Adrenal gland (tissue), 12 donors: ENCODE measurements around the gene POLR3A. TPM values are rescaled to one million over a fixed set of nuclear protein-coding genes. Genes with fewer than 3 reads are reported as not detected.

Experiments
- DNase-seq, 7 donors: peaks; one replicate each; pipeline ENCODE4 v3.0.0-alpha.2; 2019 to 2020
- H3K27ac ChIP-seq, 5 donors: fragments of 200-600 bp; sonication (generic) in 4 of 5; 1 replicate in 3 of 5; 2 replicates in 2 of 5; pipeline versions ENCODE4 v1.5.1 to v1.8.0; 2016 to 2020; ENCODE audit warnings: mild to moderate bottlenecking in 1 of 5
- H3K27me3 ChIP-seq: fragments of 200-600 bp; 2 replicates; pipeline ENCODE4 v1.8.0; 2021
- H3K36me3 ChIP-seq, 2 donors: fragments of 200-600 bp; replicated peaks in 1 of 2; 1 replicate in 1 of 2; 2 replicates in 1 of 2; pipeline versions ENCODE4 v1.5.1 to v1.8.0; 2018 to 2022
- H3K4me1 ChIP-seq, 2 donors: fragments of 200-600 bp; replicated peaks in 1 of 2; 1 replicate in 1 of 2; 2 replicates in 1 of 2; pipeline versions ENCODE4 v1.5.1 to v1.8.0; 2018 to 2021
- H3K4me3 ChIP-seq, 4 donors: fragments of 200-600 bp; sonication (generic) in 3 of 4; one replicate each; pipeline ENCODE4 v1.5.1; 2016 to 2018
- H3K9me3 ChIP-seq, 3 donors: fragments of 200-600 bp; sonication (generic) in 1 of 3; replicated peaks in 1 of 3; 1 replicate in 2 of 3; 2 replicates in 1 of 3; pipeline versions ENCODE4 v1.5.1 to v1.8.0; 2016 to 2021
- CTCF ChIP-seq, 6 experiments: fragments of 450-650 bp in 4 of 6; fragments of 200-600 bp in 2 of 6; sonication (generic) in 1 of 6; IDR thresholded peaks; 1 replicate in 5 of 6; 2 replicates in 1 of 6; pipeline versions ENCODE4 v1.5.1 to v1.8.0; 2016 to 2021; ENCODE audit warnings: antibody characterized with exemption in 6 of 6, mild to moderate bottlenecking in 2 of 6, moderate library complexity in 1 of 6
- POLR2A ChIP-seq, 2 donors: fragments of 450-650 bp; IDR thresholded peaks; one replicate each; pipeline ENCODE4 v1.6.1; 2017; ENCODE audit warnings: antibody characterized with exemption in 2 of 2, mild to moderate bottlenecking in 2 of 2, moderate library complexity in 1 of 2
- WGBS, 4 donors: extraction: QIAGEN DNeasy Blood & Tissue Kit in 2 of 4; methylation state at CpG; one replicate each; pipeline versions ENCODE4 v1.1.5 to v1.1.7; 2013 to 2017; 5-methylcytosine and 5-hydroxymethylcytosine counted together
- intact Hi-C, 2 donors: fragments of 100-400 bp; cut with DNase I; formaldehyde crosslinking; loops; one replicate each; pipeline versions ENCODE4 v1.14.1 to v1.15.0; 2022 to 2023
- polyA plus RNA-seq, 3 donors: library from polyadenylated mRNA; stranded (reverse); fragments of 200-250 nt in 2 of 3; fragments of 350-450 nt in 1 of 3; fragmentation: Illumina TruSeq in 1 of 3; extraction: RNeasy Lipid Tissue Mini Kit (QIAGEN cat#74804) in 1 of 3; gene quantifications; one replicate each; pipeline ENCODE4 v1.2.3, GENCODE V29; 2013 to 2014
- total RNA-seq, 9 donors: library from RNA; depleted of rRNA in 4 of 9; stranded (reverse); fragments of >200 nt in 4 of 9; fragments of 120-200 nt in 1 of 9; fragmentation: NEBNext Ultra II Directional in 1 of 9; extraction: Animal tissue kit (Norgen Biotek cat#: 25700) in 1 of 9; gene quantifications; one replicate each; pipeline versions ENCODE4 v1.1.0 to v1.2.4, GENCODE V29; 2013 to 2023
- donor health status: healthy with polysubstance abuse.
- donor health status: Bipolar disorder and iron deficiency.
- donor health status: DM: yes; HTN: yes; CAD: no.
- donor health status: DM: no; HTN: no; CAD: no.
- donor health status: DM: no; HTN: no; CAD: no.
- donor health status: DM: yes; HTN: yes; CAD: no.

Gene POLR3A
- total and polyA plus RNA-seq, 12 donors = 6.8 to 18.4 (median 14.8) TPM

- TF ChIP-seq POLR2A (IDR thresholded peaks at IDR 0.05) = no peak
- TF ChIP-seq CTCF (IDR thresholded peaks at IDR 0.05) = no peak
- H3K27me3 ChIP-seq = no peaks in the 10 kb centered on the region
- WGBS, 4 donors = 65 to 71% (median 67%) methylated on average over 16 of the region's 16 CpGs
- peak overlapping the region in 2 of 5 donors; percentile 50 to 76 for H3K27ac ChIP-seq
- peak in 1 of 7 donors; percentile 38 for DNase-seq
- peaks cover under 1 to 15% of the 10 kb centered on the region in 2 donors for H3K4me1 ChIP-seq
- no peak overlapping the region for H3K4me3 ChIP-seq
- intact Hi-C loops = no loop called here
- H3K9me3 ChIP-seq = no peaks in the 10 kb centered on the region
- peaks cover 0 to 95% of the 10 kb centered on the region in 2 donors for H3K36me3 ChIP-seq
Observed at GRCh38 chr10:77983384-77984341, 45.7 kb downstream of the POLR3A start.

GRCh38 chr10:77981281-77981680, 48.0 kb downstream of the POLR3A start:
- TF ChIP-seq POLR2A (IDR thresholded peaks at IDR 0.05) = no peak
- TF ChIP-seq CTCF (IDR thresholded peaks at IDR 0.05) = no peak
- Histone ChIP-seq H3K4me3 (no peak overlapping the region), H3K4me1 (peaks cover 7 to 20% of the 10 kb centered on the region in 2 donors), H3K27me3 (no peaks in the 10 kb centered on the region), H3K9me3 (no peaks in the 10 kb centered on the region), H3K27ac (no peak overlapping the region), H3K36me3 (peaks cover 0 to 92% of the 10 kb centered on the region in 2 donors)
- DNase-seq = no peak
- WGBS, 4 donors = 94 to 100% (median 95%) methylated on average over 2 to 13 of the region's 13 CpGs
- intact Hi-C loops = no loop called here

GRCh38 chr10:77979221-77979620, 50.1 kb downstream of the POLR3A start:
- intact Hi-C loops = loop anchor here in 1 of 2 donors (5.0 kb wide), 1 partner anchor 52 kb away; the partner anchor contains the start of gene DLG5
- Histone ChIP-seq H3K36me3 (peaks cover 0 to 72% of the 10 kb centered on the region in 2 donors), H3K4me3 (no peak overlapping the region), H3K4me1 (peaks cover 7 to 19% of the 10 kb centered on the region in 2 donors), H3K27me3 (no peaks in the 10 kb centered on the region), H3K9me3 (no peaks in the 10 kb centered on the region), H3K27ac (peak overlapping the region in 1 of 5 donors; percentile 8)
- DNase-seq = no peak
- no peak for TF ChIP-seq CTCF (IDR thresholded peaks at IDR 0.05)
- TF ChIP-seq POLR2A (IDR thresholded peaks at IDR 0.05) = no peak
- 94 to 99% (median 97%) methylated on average over 6 to 10 of the region's 10 CpGs for WGBS, 4 donors

GRCh38 chr10:77978360-77978759, 51.0 kb downstream of the POLR3A start:
- no peak overlapping the region for H3K4me3 ChIP-seq
- peak overlapping the region in 3 of 5 donors; percentile 43 to 63 (median 53) for H3K27ac ChIP-seq
- no peaks in the 10 kb centered on the region for H3K27me3 ChIP-seq
- peaks cover 0 to 63% of the 10 kb centered on the region in 2 donors for H3K36me3 ChIP-seq
- DNase-seq = peak; percentile 40 to 74 (median 67)
- WGBS, 4 donors = 44 to 63% (median 53%) methylated on average over 6 of the region's 6 CpGs
- H3K4me1 ChIP-seq = peaks cover 7 to 10% of the 10 kb centered on the region in 2 donors
- TF ChIP-seq CTCF (IDR thresholded peaks at IDR 0.05) = no peak
- no peak for TF ChIP-seq POLR2A (IDR thresholded peaks at IDR 0.05)
- H3K9me3 ChIP-seq = no peaks in the 10 kb centered on the region
- intact Hi-C loops = loop anchor here in 1 of 2 donors (5.0 kb wide), 1 partner anchor 51 kb away; the partner anchor contains the start of gene DLG5
